ENCODE measurements around the gene ADM.

ADM gene

GRCh38 chr11:10354389-10354788 lies 49.5 kb downstream of the ADM start:
- no peak overlapping the region for H2AFZ ChIP-seq (ENCODE audit: low read length)
- H3K9me2 ChIP-seq (replicated peaks; ENCODE audit: insufficient read depth, low read length), result no peaks in the 10 kb centered on the region
- H3K4me1 ChIP-seq (ENCODE audit: low read length), result no peaks in the 10 kb centered on the region
- no peaks in the 10 kb centered on the region for H3F3A ChIP-seq (ENCODE audit: insufficient read depth, low read length)
- no peak overlapping the region for H3K9ac ChIP-seq (ENCODE audit: low read length)
- DNase-seq, result no peak
- H3K27ac ChIP-seq (ENCODE audit: low read length), result no peak overlapping the region
- no peaks in the 10 kb centered on the region for H3K36me3 ChIP-seq (replicated peaks; ENCODE audit: insufficient read depth, low read length)
- H3K4me3 ChIP-seq (ENCODE audit: low read length), result no peak overlapping the region
- TF ChIP-seq, protein P1, sequence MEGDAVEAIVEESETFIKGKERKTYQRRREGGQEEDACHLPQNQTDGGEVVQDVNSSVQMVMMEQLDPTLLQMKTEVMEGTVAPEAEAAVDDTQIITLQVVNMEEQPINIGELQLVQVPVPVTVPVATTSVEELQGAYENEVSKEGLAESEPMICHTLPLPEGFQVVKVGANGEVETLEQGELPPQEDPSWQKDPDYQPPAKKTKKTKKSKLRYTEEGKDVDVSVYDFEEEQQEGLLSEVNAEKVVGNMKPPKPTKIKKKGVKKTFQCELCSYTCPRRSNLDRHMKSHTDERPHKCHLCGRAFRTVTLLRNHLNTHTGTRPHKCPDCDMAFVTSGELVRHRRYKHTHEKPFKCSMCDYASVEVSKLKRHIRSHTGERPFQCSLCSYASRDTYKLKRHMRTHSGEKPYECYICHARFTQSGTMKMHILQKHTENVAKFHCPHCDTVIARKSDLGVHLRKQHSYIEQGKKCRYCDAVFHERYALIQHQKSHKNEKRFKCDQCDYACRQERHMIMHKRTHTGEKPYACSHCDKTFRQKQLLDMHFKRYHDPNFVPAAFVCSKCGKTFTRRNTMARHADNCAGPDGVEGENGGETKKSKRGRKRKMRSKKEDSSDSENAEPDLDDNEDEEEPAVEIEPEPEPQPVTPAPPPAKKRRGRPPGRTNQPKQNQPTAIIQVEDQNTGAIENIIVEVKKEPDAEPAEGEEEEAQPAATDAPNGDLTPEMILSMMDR (IDR thresholded peaks at IDR 0.05; ENCODE audit: low read length), result no peak
- TF ChIP-seq EZH2 (optimal IDR thresholded peaks at IDR 0.05; ENCODE audit: low read depth, low read length), result no peak
- no peak overlapping the region for H3K4me2 ChIP-seq (ENCODE audit: low read depth, low read length)
- no peaks in the 10 kb centered on the region for H4K20me1 ChIP-seq (ENCODE audit: insufficient read depth, low read length)
- H3K9me3 ChIP-seq (replicated peaks; ENCODE audit: insufficient read depth, low read length), result no peaks in the 10 kb centered on the region
- H3K79me2 ChIP-seq (ENCODE audit: low read length), result no peaks in the 10 kb centered on the region
- no peaks in the 10 kb centered on the region for H3K27me3 ChIP-seq (replicated peaks; ENCODE audit: insufficient read depth, low read length)

- no peaks in the 10 kb centered on the region for H3K79me2 ChIP-seq (ENCODE audit: low read length)
- no peak overlapping the region for H2AFZ ChIP-seq (ENCODE audit: low read length)
- no peaks in the 10 kb centered on the region for H4K20me1 ChIP-seq (ENCODE audit: insufficient read depth, low read length)
- H3K27ac ChIP-seq (ENCODE audit: low read length), result no peak overlapping the region
- no peak overlapping the region for H3K4me3 ChIP-seq (ENCODE audit: low read length)
- no peaks in the 10 kb centered on the region for H3K36me3 ChIP-seq (replicated peaks; ENCODE audit: insufficient read depth, low read length)
- H3K4me2 ChIP-seq (ENCODE audit: low read depth, low read length), result no peak overlapping the region
- no peak overlapping the region for H3K9ac ChIP-seq (ENCODE audit: low read length)
- DNase-seq, result no peak
- H3F3A ChIP-seq (ENCODE audit: insufficient read depth, low read length), result no peaks in the 10 kb centered on the region
- TF ChIP-seq, protein P1 (IDR thresholded peaks at IDR 0.05; ENCODE audit: low read length), result no peak
- no peak for TF ChIP-seq EZH2 (optimal IDR thresholded peaks at IDR 0.05; ENCODE audit: low read depth, low read length)
- no peak for TF ChIP-seq EZH2phosphoT487 (IDR thresholded peaks at IDR 0.05; ENCODE audit: low read length)
- no peaks in the 10 kb centered on the region for H3K9me2 ChIP-seq (replicated peaks; ENCODE audit: insufficient read depth, low read length)
- H3K27me3 ChIP-seq (replicated peaks; ENCODE audit: insufficient read depth, low read length), result no peaks in the 10 kb centered on the region
- no peaks in the 10 kb centered on the region for H3K4me1 ChIP-seq (ENCODE audit: low read length)
- H3K9me3 ChIP-seq (replicated peaks; ENCODE audit: insufficient read depth, low read length), result no peaks in the 10 kb centered on the region
These were observed 50.4 kb downstream of the ADM start for GRCh38 chr11:10355257-10355661.

DNA sequence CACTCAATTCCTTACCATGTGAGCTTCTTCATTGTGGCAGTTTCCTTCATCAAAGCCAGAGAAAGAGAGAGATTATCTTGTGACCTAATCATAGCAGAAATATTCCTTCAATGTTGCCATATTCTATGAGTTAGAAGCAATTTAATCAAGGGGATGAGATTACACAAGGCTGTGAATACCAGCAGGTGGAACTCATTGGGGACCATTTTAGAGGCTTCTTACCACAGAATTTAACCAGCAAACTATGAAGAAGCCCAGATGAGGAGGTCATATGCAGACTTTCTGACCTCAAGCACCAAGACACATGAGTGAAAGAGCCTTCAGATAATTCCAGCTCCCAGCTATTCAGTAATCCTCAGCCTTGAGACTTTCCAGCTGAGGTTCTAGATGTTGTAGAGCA lies 51.3 kb downstream of the ADM start:
- Histone ChIP-seq H3K27ac (ENCODE audit: low read length) (no peak overlapping the region), H3K9ac (ENCODE audit: low read length) (no peak overlapping the region), H3K27me3 (replicated peaks; ENCODE audit: insufficient read depth, low read length) (no peaks in the 10 kb centered on the region), H3K79me2 (ENCODE audit: low read length) (no peaks in the 10 kb centered on the region), H3K36me3 (replicated peaks; ENCODE audit: insufficient read depth, low read length) (no peaks in the 10 kb centered on the region), H3F3A (ENCODE audit: insufficient read depth, low read length) (no peaks in the 10 kb centered on the region), H3K9me2 (replicated peaks; ENCODE audit: insufficient read depth, low read length) (no peaks in the 10 kb centered on the region), H3K9me3 (replicated peaks; ENCODE audit: insufficient read depth, low read length) (no peaks in the 10 kb centered on the region), H3K4me1 (ENCODE audit: low read length) (no peaks in the 10 kb centered on the region), H3K4me2 (ENCODE audit: low read depth, low read length) (no peak overlapping the region), H3K4me3 (ENCODE audit: low read length) (no peak overlapping the region), H2AFZ (ENCODE audit: low read length) (no peak overlapping the region), H4K20me1 (ENCODE audit: insufficient read depth, low read length) (no peaks in the 10 kb centered on the region)
- DNase-seq, result no peak
- no peak for TF ChIP-seq EZH2phosphoT487 (IDR thresholded peaks at IDR 0.05; ENCODE audit: low read length)
- TF ChIP-seq, protein P1 (IDR thresholded peaks at IDR 0.05; ENCODE audit: low read length), result no peak

Measured in MM.1S (cell line).